ENCODE data around the gene RXFP3.

Gene RXFP3

DNA sequence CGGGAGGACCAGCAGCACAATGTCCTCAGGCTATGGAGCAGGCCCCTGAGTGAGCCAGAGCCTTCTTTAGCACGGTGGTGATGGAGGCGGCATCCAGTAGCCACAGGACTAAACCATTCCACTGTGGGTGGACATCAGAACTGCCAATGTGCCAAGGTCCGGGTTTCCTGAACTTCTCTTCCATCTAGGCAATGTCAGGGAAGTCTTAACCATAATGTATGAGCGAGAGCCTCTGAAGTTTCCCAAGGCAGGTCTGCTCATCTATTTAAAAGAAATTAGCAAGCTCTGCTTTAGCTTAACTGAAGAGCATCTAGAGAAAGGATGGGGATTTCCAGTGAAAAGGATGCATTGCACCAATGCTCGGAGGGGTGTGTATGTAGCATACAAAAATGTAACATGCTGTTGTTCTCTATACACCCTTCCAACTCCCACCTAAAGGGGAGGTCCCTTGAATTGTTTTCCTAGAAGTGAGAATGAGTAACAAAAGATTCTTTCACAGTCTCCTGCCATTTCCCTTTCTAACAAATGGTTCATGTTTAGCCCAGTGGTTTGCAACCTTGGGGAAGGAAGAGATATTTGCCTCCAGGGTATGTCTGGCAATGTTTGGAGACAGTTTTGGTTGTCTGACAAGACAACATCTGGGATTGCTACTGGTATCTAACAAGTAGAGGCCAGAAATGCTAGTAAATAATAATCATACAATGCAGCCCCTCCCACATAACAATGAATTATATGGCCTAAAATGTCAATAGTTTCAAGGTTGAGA, 6.1 kb upstream of the RXFP3 start:
- H2AFZ ChIP-seq (ENCODE audit: low read depth, low read length) = no peak overlapping the region
- no peaks in the 10 kb centered on the region for H3K36me3 ChIP-seq (ENCODE audit: insufficient read depth, low read length)
- no peak overlapping the region for H3K4me2 ChIP-seq (ENCODE audit: insufficient read depth, low read length)
- DNase-seq (no peak), ATAC-seq (ENCODE audit: insufficient read depth, low read depth) (no peak)
- no peaks in the 10 kb centered on the region for H3K9me3 ChIP-seq (ENCODE audit: insufficient read depth, low read length, severe bottlenecking)
- no peak overlapping the region for H3K27ac ChIP-seq (ENCODE audit: low read length)
- no peaks in the 10 kb centered on the region for H3K79me2 ChIP-seq (ENCODE audit: insufficient read depth, low read length)
- no peak for TF ChIP-seq EZH2 (IDR thresholded peaks at IDR 0.05; ENCODE audit: borderline replicate concordance, low read depth, low read length, severe bottlenecking)
- TF ChIP-seq, protein P1, sequence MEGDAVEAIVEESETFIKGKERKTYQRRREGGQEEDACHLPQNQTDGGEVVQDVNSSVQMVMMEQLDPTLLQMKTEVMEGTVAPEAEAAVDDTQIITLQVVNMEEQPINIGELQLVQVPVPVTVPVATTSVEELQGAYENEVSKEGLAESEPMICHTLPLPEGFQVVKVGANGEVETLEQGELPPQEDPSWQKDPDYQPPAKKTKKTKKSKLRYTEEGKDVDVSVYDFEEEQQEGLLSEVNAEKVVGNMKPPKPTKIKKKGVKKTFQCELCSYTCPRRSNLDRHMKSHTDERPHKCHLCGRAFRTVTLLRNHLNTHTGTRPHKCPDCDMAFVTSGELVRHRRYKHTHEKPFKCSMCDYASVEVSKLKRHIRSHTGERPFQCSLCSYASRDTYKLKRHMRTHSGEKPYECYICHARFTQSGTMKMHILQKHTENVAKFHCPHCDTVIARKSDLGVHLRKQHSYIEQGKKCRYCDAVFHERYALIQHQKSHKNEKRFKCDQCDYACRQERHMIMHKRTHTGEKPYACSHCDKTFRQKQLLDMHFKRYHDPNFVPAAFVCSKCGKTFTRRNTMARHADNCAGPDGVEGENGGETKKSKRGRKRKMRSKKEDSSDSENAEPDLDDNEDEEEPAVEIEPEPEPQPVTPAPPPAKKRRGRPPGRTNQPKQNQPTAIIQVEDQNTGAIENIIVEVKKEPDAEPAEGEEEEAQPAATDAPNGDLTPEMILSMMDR (IDR thresholded peaks at IDR 0.05; ENCODE audit: borderline replicate concordance, extremely low read depth, low read length, poor library complexity, severe bottlenecking) = no peak
- no peak overlapping the region for H3K4me3 ChIP-seq (ENCODE audit: low read depth in 1 of 2, low read length in 2 of 2)
- no peaks in the 10 kb centered on the region for H3K27me3 ChIP-seq (ENCODE audit: insufficient read depth, low read length, poor library complexity)
- H3K9ac ChIP-seq (ENCODE audit: low read depth, low read length) = no peak overlapping the region
- no peaks in the 10 kb centered on the region for H4K20me1 ChIP-seq (ENCODE audit: insufficient read depth, low read length)
- H3K4me1 ChIP-seq (ENCODE audit: insufficient read depth, low read length) = no peaks in the 10 kb centered on the region

DNA sequence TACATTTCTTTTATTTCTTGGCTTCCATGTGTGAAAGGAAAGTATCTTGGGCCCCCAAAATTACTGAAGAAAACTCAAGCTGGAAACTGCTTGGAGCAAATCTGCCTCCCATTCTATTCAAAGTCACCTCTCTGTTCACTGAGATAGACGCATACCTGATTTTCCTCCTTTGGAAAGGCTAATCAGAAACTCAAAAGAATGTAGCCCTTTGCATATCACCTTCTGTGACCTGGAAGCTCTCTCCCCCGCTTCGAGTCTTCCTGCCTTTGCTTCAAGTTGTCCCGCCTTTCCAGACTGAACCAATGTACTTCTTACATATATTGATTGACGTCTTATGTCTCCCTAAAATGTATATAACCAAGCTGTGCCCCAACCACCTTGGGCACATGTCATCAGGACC, 5.0 kb upstream of the RXFP3 start:
- H3K27me3 ChIP-seq (ENCODE audit: insufficient read depth, low read length, poor library complexity) = no peaks in the 10 kb centered on the region
- H4K20me1 ChIP-seq (ENCODE audit: insufficient read depth, low read length) = no peaks in the 10 kb centered on the region
- no peak overlapping the region for H2AFZ ChIP-seq (ENCODE audit: low read depth, low read length)
- no peaks in the 10 kb centered on the region for H3K79me2 ChIP-seq (ENCODE audit: insufficient read depth, low read length)
- no peaks in the 10 kb centered on the region for H3K36me3 ChIP-seq (ENCODE audit: insufficient read depth, low read length)
- H3K4me3 ChIP-seq (ENCODE audit: low read depth in 1 of 2, low read length in 2 of 2) = no peak overlapping the region
- H3K9me3 ChIP-seq (ENCODE audit: insufficient read depth, low read length, severe bottlenecking) = no peaks in the 10 kb centered on the region
- H3K4me2 ChIP-seq (ENCODE audit: insufficient read depth, low read length) = no peak overlapping the region
- no peaks in the 10 kb centered on the region for H3K4me1 ChIP-seq (ENCODE audit: insufficient read depth, low read length)
- no peak for TF ChIP-seq EZH2 (IDR thresholded peaks at IDR 0.05; ENCODE audit: borderline replicate concordance, low read depth, low read length, severe bottlenecking)
- TF ChIP-seq, protein P1 (IDR thresholded peaks at IDR 0.05; ENCODE audit: borderline replicate concordance, extremely low read depth, low read length, poor library complexity, severe bottlenecking) = no peak
- DNase-seq (no peak), ATAC-seq (ENCODE audit: insufficient read depth, low read depth) (no peak)
- H3K27ac ChIP-seq (ENCODE audit: low read length) = no peak overlapping the region
- no peak overlapping the region for H3K9ac ChIP-seq (ENCODE audit: low read depth, low read length)

DNA sequence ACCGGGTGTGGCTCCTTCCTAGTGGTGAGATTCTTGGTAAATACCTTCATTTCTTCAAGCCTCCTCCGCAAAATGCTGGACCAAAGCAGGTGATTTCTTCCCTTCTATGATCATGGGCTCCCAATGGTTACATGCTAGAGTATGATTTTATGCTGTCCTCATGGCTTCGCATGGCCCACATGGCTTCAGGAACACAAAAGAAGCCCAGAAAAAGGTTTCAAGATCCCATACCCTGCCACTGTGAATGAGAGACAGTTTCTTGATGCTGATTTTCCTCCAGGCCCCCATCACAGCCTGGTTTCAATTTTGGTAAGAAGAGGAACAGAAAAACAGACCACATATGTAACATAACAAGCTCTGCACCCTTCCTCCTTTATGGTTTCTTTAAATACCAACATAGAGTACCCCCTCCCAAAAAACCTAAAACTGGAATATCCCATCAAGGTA, 2.4 kb upstream of the RXFP3 start:
- no peak overlapping the region for H3K4me2 ChIP-seq (ENCODE audit: insufficient read depth, low read length)
- H3K27ac ChIP-seq (ENCODE audit: low read length) = no peak overlapping the region
- H3K79me2 ChIP-seq (ENCODE audit: insufficient read depth, low read length) = no peaks in the 10 kb centered on the region
- TF ChIP-seq EZH2 (IDR thresholded peaks at IDR 0.05; ENCODE audit: borderline replicate concordance, low read depth, low read length, severe bottlenecking) = no peak
- TF ChIP-seq, protein P1 (IDR thresholded peaks at IDR 0.05; ENCODE audit: borderline replicate concordance, extremely low read depth, low read length, poor library complexity, severe bottlenecking) = no peak
- no peaks in the 10 kb centered on the region for H4K20me1 ChIP-seq (ENCODE audit: insufficient read depth, low read length)
- DNase-seq = no peak
- no peaks in the 10 kb centered on the region for H3K9me3 ChIP-seq (ENCODE audit: insufficient read depth, low read length, severe bottlenecking)
- H3K9ac ChIP-seq (ENCODE audit: low read depth, low read length) = no peak overlapping the region
- no peaks in the 10 kb centered on the region for H3K4me1 ChIP-seq (ENCODE audit: insufficient read depth, low read length)
- ATAC-seq (ENCODE audit: insufficient read depth, low read depth) = no peak
- no peak overlapping the region for H3K4me3 ChIP-seq (ENCODE audit: low read depth in 1 of 2, low read length in 2 of 2)
- no peaks in the 10 kb centered on the region for H3K27me3 ChIP-seq (ENCODE audit: insufficient read depth, low read length, poor library complexity)
- H3K36me3 ChIP-seq (ENCODE audit: insufficient read depth, low read length) = no peaks in the 10 kb centered on the region
- no peak overlapping the region for H2AFZ ChIP-seq (ENCODE audit: low read depth, low read length)
